HG02678 (cell line): ENCODE results near the gene SMS.
"Not testable (repeated sequence)": the region's sequence is repeated elsewhere in the genome, so short reads cannot be mapped to it uniquely, and the experiment has no call there.

Experiments used
- ATAC-seq: cut with Tn5 transposase; IDR thresholded peaks from one replicate; pipeline ENCODE4 v1.9.1; 2021; ENCODE audit warnings: mild to moderate bottlenecking, moderate library complexity; ENCODE audit not compliant: unreplicated experiment

The SMS gene

GRCh38 chrX:21950557-21950956, 10.0 kb downstream of the SMS start:
- ATAC-seq = not testable (repeated sequence)

GRCh38 chrX:21952624-21953023, 12.1 kb downstream of the SMS start:
- no peak for ATAC-seq

DNA sequence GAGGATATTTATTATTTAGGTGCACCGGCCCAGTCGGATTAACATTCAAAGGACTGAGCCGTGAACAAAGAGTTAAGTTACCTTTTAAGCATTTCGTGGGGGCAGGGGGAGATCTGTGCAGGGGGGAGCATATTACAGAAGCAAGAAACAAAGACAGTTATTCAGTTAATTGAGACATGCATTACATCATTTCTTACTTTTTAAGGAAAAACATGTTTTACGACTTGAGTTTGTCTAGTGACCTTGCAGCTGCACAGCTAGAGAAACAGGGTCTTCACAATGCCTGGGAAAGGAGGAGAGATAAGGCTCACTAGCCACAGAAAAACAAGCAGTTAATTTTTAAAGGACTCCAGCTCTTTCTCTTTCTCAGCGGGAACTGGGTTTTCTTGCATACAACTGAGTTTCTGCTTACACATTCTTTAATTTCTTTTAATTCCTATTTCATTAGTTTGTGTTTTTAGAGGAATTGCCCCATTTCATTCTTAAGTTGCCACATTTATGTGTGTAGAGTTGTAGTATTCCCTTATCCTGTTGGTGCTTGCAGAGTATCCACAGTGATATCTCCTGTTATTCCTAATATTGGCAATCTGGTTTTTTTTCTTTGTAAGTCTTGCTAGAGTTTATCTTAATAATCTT, 12.8 kb downstream of the SMS start:
- ATAC-seq = not testable (repeated sequence)

GRCh38 chrX:21955403-21956189, 15.1 kb downstream of the SMS start:
- no peak for ATAC-seq

DNA sequence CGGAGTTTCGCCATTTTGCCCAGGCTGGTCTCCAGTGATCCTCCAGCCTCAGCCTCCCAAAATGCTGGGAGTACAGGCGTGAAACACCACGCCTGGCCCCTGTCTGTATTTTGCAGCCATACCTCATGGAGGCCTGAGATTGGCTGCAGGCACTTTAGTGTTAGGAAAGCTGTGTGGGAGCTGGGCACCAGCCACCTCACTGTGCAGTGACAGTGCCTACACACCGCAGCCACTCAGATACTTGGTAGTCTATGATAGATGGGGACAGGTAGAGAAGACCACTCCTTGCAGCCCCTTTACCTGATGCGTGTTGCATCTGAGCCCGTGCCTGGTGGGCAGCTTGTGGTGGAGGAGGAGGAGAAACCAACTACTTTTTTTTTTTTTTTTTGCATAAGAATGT, 16.3 kb downstream of the SMS start:
- ATAC-seq = no peak

- ATAC-seq = no peak
Measured at GRCh38 chrX:21958187-21958586, 17.7 kb downstream of the SMS start.

DNA sequence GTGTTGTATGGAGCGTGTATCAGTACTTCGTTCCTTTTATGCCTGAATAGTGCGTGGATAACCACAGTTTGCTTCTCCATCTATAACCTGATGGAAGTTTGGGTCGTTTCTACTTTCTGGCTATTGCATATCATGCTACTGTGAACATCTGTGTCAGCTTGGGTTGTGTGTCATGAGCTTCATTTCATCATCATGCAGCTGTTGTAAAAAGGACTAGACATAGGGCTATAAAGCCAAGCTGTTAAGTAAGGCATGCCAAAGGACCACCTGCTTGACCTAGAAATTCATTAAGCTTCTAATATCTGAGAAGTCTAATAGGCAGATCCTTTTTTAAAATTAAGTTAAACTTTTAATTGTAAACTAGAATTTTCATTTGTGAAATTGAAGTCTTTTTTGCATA, 18.4 kb downstream of the SMS start:
- no peak for ATAC-seq

GRCh38 chrX:21959362-21960051, 19.0 kb downstream of the SMS start:
- peak; percentile 45 for ATAC-seq

GRCh38 chrX:21960569-21961541, 20.3 kb downstream of the SMS start:
- ATAC-seq = no peak

DNA sequence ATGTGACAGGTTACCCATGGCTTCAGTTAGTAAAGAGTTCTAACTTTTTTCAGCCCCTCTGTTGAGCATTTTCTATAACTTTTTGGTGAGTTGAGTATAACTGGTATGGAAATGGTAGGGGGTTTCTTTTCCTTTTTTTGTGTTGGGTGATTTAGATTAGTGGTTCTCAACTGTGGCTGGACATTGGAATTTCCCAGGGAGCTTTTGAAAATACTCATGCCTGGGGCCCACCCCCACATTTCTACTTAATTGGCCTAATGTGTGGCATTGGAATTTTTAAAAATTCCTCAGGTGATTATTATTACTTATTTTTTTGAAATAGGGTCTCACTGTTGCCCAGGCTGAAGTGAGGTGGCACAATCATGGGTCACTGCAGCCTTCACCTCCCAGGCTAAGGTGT, 21.9 kb downstream of the SMS start:
- ATAC-seq = no peak

DNA sequence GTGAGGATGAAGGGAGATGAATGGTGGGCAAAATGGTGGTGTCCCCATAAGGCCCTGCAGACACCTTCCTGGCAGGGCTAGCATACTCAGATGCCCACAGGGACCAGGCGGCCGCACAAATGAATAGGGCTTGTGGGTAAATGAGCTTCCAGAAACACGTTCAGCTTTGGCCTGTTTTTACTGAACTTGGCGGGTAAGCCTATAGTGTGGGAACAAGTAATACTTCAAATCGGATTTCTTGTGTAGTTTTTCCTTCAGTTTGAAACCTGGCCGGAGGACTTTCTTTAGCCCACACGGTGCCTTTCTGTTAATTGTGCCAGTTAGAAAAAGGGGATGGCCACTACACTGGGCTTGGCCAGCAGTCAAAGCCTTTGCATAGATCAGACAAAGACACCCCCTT, 22.8 kb downstream of the SMS start:
- ATAC-seq = no peak

- no peak for ATAC-seq
Measured at GRCh38 chrX:21963731-21964405, 23.4 kb downstream of the SMS start.

DNA sequence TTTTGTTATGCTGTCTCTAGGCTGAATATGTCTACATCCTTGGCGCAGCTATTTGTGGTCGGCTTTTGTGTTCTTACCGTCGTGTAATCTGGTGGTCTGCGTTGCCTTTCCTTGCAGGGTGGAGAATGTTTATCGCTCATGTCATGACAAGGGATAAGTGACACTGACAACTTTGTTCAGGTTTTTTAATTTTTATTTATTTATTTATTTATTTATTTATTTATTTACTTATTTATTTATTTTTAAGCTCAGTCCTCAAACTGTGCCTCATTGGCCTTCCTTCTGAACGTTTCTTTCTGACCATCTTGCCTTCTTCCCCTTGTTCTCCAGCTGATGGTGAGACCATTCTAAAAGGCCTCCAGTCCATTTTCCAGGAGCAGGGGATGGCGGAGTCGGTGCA, 26.4 kb downstream of the SMS start:
- no peak for ATAC-seq

- ATAC-seq = no peak
Measured at GRCh38 chrX:21968333-21968732, 27.8 kb downstream of the SMS start.

- ATAC-seq = no peak
Measured at GRCh38 chrX:21970326-21970725, 29.8 kb downstream of the SMS start.

DNA sequence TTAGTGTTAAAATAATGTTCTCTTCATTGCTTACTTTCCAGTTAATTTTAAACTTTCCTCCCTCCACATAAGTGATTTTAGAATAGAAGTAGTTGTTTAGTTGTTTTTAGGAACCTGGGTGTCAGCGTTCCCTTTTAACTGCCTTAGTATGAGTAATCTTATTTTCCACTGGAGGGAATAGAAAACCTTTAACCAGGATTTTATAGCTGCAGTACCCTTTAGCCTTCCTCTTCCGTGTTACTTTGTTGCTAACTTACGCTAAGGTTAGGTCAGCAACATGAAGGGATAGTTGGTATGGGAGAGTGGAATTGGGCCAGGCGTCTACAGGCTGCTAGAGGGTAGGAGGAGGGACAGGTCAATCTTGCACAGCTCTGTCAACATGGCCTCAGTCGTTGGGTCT, 31.5 kb downstream of the SMS start:
- no peak for ATAC-seq

GRCh38 chrX:21972721-21973120, 32.2 kb downstream of the SMS start:
- ATAC-seq = no peak

GRCh38 chrX:21973321-21974010, 33.0 kb downstream of the SMS start:
- ATAC-seq = no peak

GRCh38 chrX:21974011-21974385, 33.5 kb downstream of the SMS start:
- ATAC-seq = peak; percentile 89

- ATAC-seq = no peak
Measured at GRCh38 chrX:21975242-21975641, 34.7 kb downstream of the SMS start.
